GM12878 (cell line): Measurements from ENCODE around the gene TP73. TPM values are rescaled to one million over a fixed set of nuclear protein-coding genes. Genes with fewer than 3 reads are reported as not detected.

Experiments
- CEBPB ChIP-seq, 2 experiments: fragments of 150-350 bp in 1 of 2; IDR thresholded peaks; 2 replicates each; pipeline ENCODE4 v1.6.1; 2012 to 2014; ENCODE audit warnings: low read depth in 2 of 2, low read length in 2 of 2, borderline replicate concordance in 1 of 2, inconsistent platforms in 1 of 2
- FOXM1 ChIP-seq: IDR thresholded peaks from 2 replicates; pipeline ENCODE4 v1.6.1; 2012; ENCODE audit warnings: low read depth, mild to moderate bottlenecking, inconsistent platforms, low read length, moderate library complexity
- GATAD2B ChIP-seq: fragments of 450-650 bp; conservative IDR thresholded peaks from 2 replicates; pipeline ENCODE4 v1.6.1; 2017; ENCODE audit warnings: low read depth, mild to moderate bottlenecking, moderate library complexity
- HDGF ChIP-seq: fragments of 450-650 bp; IDR thresholded peaks from 2 replicates; pipeline ENCODE4 v1.6.1; 2016; ENCODE audit warnings: antibody characterized with exemption
- MTA2 ChIP-seq: fragments of 450-650 bp; IDR thresholded peaks from 2 replicates; pipeline ENCODE4 v1.6.1; 2016; ENCODE audit warnings: low read depth, mild to moderate bottlenecking, moderate library complexity
- MTA3 ChIP-seq: IDR thresholded peaks from 2 replicates; pipeline ENCODE4 v1.6.1; 2012; ENCODE audit warnings: low read length, inconsistent platforms, borderline replicate concordance
- NFIC ChIP-seq: IDR thresholded peaks from 2 replicates; pipeline ENCODE4 v1.6.1; 2012; ENCODE audit warnings: low read depth, mild to moderate bottlenecking, inconsistent platforms, low read length, moderate library complexity
- PAX5 ChIP-seq: IDR thresholded peaks from 2 replicates; pipeline ENCODE4 v1.6.1; 2011; ENCODE audit warnings: low read depth, low read length, borderline replicate concordance
- RELA ChIP-seq: fragments of 450-650 bp; IDR thresholded peaks from 2 replicates; pipeline ENCODE4 v1.8.0; 2014; ENCODE audit warnings: borderline replicate concordance; ENCODE audit not compliant: partially characterized antibody
- polyA plus RNA-seq, 11 experiments: library from polyadenylated mRNA; depleted of rRNA in 4 of 11; unstranded in 6 of 11; stranded (reverse) in 5 of 11; fragments of >200 nt; fragmentation: Nextera tagmentation in 4 of 11; fragmentation: Illumina TruSeq in 1 of 11; extraction: Ambion mirVana in 4 of 11; extraction: Trizol in 1 of 11; gene quantifications; 1 replicate in 1 of 11; 2 replicates in 10 of 11; pipeline versions ENCODE4 v1.2.1 to v1.2.3, GENCODE V29; 2011 to 2016; ENCODE audit warnings: inconsistent platforms in 2 of 11, missing spikeins in 2 of 11, low read depth in 1 of 11
- total RNA-seq, 4 experiments: library from RNA; depleted of rRNA in 3 of 4; stranded (reverse); fragments of >200 nt in 3 of 4; fragmentation: Illumina TruSeq in 1 of 4; extraction: Trizol in 1 of 4; gene quantifications; 2 replicates each; pipeline versions ENCODE4 v1.2.1 to v1.2.3, GENCODE V29; 2013 to 2021
- TF ChIP-seq, protein P1 (sequence below): fragments of 450-650 bp; IDR thresholded peaks from 2 replicates; pipeline ENCODE4 v1.6.1; 2017; ENCODE audit warnings: mild to moderate bottlenecking, moderate library complexity

TP73 gene
- total and polyA plus RNA-seq, 10 of the 15 experiments (the other 5 are each of a cell fraction or from before 2014, with no cell fraction given) = 0.08 to 54.2 (median 14.9) TPM

DNA sequence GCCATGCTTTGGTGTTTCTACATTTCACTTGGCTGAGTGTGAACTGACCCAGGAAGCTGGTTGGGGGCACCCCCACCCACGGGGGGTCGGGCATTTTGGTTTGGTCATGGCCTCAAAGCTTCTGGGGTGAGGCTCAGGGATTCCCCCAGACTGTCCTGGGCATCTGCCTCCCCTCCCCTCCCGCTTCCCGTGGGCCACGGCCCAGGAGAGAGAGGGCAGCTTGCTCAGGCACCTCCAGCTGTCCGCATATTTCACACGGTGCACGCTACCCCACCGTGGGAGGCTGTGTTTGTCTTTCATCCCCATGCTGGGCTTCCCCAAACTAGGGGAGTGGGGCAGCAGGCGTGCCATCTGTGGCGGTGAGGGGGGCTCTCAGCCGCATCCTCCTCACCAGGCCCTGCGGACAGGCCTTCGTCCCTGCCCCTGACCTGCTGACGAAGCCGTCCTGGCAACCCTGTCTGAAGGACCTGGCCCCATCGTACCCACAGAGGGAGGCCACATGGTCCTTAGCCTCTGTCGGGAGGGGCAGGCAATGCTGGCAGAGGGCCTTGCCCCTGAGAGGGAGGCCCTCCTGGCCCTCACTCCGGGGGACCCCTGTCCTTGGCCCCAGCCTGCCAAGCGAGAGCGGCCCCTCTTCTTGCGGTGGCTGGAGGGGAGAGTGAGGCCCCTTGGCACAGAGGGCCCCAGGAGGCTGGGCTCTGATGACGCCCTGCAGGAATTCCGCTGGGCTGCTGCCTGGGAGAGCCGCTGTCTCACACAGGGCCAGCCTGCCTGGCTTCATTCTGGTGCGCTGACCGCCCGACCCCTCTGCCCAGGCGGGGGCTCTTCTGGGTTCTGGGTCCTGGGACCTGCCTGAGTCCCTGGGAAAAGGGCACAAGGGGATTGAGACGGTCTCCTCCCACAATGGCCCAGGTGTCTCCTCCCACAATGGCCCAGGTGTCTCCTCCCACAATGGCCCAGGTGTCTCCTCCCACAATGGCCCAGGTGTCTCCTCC lies 22.1 kb downstream of the TP73 start (continued):
- peak; percentile 85 for TF ChIP-seq GATAD2B
- peak; percentile 38; the same call in 1 of the 2 replicates for TF ChIP-seq HDGF
- no peak for TF ChIP-seq FOXM1
- peak; percentile 40 for TF ChIP-seq MTA2
- no peak for TF ChIP-seq MTA3
- TF ChIP-seq CEBPB (IDR thresholded peaks at IDR 0.05; ENCODE audit: borderline replicate concordance in 1 of 2, low read depth in 2 of 2, low read length in 2 of 2) = no peak
- peak; percentile 82; the same call in 1 of the 2 replicates for TF ChIP-seq PAX5
- peak; percentile 63 for TF ChIP-seq RELA
- no peak for TF ChIP-seq NFIC
- TF ChIP-seq, protein P1, sequence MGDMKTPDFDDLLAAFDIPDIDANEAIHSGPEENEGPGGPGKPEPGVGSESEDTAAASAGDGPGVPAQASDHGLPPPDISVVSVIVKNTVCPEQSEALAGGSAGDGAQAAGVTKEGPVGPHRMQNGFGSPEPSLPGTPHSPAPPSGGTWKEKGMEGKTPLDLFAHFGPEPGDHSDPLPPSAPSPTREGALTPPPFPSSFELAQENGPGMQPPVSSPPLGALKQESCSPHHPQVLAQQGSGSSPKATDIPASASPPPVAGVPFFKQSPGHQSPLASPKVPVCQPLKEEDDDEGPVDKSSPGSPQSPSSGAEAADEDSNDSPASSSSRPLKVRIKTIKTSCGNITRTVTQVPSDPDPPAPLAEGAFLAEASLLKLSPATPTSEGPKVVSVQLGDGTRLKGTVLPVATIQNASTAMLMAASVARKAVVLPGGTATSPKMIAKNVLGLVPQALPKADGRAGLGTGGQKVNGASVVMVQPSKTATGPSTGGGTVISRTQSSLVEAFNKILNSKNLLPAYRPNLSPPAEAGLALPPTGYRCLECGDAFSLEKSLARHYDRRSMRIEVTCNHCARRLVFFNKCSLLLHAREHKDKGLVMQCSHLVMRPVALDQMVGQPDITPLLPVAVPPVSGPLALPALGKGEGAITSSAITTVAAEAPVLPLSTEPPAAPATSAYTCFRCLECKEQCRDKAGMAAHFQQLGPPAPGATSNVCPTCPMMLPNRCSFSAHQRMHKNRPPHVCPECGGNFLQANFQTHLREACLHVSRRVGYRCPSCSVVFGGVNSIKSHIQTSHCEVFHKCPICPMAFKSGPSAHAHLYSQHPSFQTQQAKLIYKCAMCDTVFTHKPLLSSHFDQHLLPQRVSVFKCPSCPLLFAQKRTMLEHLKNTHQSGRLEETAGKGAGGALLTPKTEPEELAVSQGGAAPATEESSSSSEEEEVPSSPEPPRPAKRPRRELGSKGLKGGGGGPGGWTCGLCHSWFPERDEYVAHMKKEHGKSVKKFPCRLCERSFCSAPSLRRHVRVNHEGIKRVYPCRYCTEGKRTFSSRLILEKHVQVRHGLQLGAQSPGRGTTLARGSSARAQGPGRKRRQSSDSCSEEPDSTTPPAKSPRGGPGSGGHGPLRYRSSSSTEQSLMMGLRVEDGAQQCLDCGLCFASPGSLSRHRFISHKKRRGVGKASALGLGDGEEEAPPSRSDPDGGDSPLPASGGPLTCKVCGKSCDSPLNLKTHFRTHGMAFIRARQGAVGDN = peak; percentile 59
